ENCODE measurements around the gene SLC35G6. TPM values are rescaled to one million over a fixed set of nuclear protein-coding genes. Genes with fewer than 3 reads are reported as not detected.

SLC35G6 gene
- total RNA-seq, 1 experiment from 2014 or later: 0.26 TPM

DNA sequence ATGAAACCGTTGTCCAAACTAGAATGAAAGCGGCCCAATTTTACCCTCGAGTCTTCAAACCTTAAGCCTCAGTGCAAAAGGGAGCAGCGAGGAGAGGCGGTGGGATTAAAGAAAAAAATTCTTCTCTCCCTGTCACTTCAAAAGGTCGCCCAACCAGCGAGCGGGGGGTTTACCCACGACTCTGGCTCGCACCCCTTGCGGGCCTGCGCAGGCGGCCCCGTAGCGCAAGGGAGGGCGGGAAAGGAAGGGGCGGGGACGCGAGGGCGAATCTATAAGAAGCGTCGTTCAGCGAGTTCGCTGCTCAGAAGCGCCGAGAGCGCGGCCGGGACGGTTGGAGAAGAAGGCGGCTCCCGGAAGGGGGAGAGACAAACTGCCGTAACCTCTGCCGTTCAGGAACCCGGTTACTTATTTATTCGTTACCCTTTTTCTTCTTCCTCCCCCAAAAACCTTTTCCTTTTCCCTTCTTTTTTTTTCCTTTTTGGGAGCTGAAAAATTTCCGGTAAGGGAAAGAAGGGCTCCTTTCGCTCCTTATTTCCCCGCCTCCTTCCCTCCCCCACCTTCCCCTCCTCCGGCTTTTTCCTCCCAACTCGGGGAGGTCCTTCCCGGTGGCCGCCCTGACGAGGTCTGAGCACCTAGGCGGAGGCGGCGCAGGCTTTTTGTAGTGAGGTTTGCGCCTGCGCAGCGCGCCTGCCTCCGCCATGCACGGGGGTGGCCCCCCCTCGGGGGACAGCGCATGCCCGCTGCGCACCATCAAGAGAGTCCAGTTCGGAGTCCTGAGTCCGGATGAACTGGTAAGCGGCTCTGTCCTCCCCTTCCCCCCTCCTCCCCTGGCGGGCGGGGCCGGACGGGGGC is 3.0 kb downstream of the SLC35G6 start, which contains the start of gene POLR2A (continued):
- TF ChIP-seq OVOL2 (CRISPR knock-in tag; IDR thresholded peaks at IDR 0.05; ENCODE audit: borderline replicate concordance) (peak; percentile 97), SMAD3 (CRISPR knock-in tag; IDR thresholded peaks at IDR 0.05; ENCODE audit: borderline replicate concordance) (peak; percentile 62; the same call in 1 of the 2 replicates), RELA (CRISPR knock-in tag; IDR thresholded peaks at IDR 0.05; ENCODE audit: borderline replicate concordance) (no peak), CREM (CRISPR knock-in tag; IDR thresholded peaks at IDR 0.05) (0 out of 2 replicates have a peak, but pooled peaks have one; percentile 40), GABPB1 (CRISPR knock-in tag; IDR thresholded peaks at IDR 0.05) (peak; percentile 51; the same call in 1 of the 2 replicates), MXD4 (CRISPR knock-in tag; IDR thresholded peaks at IDR 0.05; ENCODE audit: borderline replicate concordance) (no peak), NFATC4 (CRISPR knock-in tag; IDR thresholded peaks at IDR 0.05) (no peak)
- TF ChIP-seq, protein P1, sequence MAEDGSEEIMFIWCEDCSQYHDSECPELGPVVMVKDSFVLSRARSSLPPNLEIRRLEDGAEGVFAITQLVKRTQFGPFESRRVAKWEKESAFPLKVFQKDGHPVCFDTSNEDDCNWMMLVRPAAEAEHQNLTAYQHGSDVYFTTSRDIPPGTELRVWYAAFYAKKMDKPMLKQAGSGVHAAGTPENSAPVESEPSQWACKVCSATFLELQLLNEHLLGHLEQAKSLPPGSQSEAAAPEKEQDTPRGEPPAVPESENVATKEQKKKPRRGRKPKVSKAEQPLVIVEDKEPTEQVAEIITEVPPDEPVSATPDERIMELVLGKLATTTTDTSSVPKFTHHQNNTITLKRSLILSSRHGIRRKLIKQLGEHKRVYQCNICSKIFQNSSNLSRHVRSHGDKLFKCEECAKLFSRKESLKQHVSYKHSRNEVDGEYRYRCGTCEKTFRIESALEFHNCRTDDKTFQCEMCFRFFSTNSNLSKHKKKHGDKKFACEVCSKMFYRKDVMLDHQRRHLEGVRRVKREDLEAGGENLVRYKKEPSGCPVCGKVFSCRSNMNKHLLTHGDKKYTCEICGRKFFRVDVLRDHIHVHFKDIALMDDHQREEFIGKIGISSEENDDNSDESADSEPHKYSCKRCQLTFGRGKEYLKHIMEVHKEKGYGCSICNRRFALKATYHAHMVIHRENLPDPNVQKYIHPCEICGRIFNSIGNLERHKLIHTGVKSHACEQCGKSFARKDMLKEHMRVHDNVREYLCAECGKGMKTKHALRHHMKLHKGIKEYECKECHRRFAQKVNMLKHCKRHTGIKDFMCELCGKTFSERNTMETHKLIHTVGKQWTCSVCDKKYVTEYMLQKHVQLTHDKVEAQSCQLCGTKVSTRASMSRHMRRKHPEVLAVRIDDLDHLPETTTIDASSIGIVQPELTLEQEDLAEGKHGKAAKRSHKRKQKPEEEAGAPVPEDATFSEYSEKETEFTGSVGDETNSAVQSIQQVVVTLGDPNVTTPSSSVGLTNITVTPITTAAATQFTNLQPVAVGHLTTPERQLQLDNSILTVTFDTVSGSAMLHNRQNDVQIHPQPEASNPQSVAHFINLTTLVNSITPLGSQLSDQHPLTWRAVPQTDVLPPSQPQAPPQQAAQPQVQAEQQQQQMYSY (CRISPR knock-in tag; IDR thresholded peaks at IDR 0.05): peak; percentile 93
- TF ChIP-seq, protein P2, sequence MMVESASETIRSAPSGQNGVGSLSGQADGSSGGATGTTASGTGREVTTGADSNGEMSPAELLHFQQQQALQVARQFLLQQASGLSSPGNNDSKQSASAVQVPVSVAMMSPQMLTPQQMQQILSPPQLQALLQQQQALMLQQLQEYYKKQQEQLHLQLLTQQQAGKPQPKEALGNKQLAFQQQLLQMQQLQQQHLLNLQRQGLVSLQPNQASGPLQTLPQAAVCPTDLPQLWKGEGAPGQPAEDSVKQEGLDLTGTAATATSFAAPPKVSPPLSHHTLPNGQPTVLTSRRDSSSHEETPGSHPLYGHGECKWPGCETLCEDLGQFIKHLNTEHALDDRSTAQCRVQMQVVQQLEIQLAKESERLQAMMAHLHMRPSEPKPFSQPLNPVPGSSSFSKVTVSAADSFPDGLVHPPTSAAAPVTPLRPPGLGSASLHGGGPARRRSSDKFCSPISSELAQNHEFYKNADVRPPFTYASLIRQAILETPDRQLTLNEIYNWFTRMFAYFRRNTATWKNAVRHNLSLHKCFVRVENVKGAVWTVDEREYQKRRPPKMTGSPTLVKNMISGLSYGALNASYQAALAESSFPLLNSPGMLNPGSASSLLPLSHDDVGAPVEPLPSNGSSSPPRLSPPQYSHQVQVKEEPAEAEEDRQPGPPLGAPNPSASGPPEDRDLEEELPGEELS (CRISPR knock-in tag; IDR thresholded peaks at IDR 0.05): peak; percentile 10; the same call in 1 of the 2 replicates
- TF ChIP-seq, protein P3, sequence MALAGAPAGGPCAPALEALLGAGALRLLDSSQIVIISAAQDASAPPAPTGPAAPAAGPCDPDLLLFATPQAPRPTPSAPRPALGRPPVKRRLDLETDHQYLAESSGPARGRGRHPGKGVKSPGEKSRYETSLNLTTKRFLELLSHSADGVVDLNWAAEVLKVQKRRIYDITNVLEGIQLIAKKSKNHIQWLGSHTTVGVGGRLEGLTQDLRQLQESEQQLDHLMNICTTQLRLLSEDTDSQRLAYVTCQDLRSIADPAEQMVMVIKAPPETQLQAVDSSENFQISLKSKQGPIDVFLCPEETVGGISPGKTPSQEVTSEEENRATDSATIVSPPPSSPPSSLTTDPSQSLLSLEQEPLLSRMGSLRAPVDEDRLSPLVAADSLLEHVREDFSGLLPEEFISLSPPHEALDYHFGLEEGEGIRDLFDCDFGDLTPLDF (CRISPR knock-in tag; IDR thresholded peaks at IDR 0.05): no peak
- TF ChIP-seq, protein P4, sequence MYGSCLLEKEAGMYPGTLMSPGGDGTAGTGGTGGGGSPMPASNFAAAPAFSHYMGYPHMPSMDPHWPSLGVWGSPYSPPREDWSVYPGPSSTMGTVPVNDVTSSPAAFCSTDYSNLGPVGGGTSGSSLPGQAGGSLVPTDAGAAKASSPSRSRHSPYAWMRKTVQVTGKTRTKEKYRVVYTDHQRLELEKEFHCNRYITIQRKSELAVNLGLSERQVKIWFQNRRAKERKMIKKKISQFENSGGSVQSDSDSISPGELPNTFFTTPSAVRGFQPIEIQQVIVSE (CRISPR knock-in tag; IDR thresholded peaks at IDR 0.05; ENCODE audit: borderline replicate concordance): 0 out of 2 replicates have a peak, but pooled peaks have one; percentile 65
- TF ChIP-seq, protein P5, sequence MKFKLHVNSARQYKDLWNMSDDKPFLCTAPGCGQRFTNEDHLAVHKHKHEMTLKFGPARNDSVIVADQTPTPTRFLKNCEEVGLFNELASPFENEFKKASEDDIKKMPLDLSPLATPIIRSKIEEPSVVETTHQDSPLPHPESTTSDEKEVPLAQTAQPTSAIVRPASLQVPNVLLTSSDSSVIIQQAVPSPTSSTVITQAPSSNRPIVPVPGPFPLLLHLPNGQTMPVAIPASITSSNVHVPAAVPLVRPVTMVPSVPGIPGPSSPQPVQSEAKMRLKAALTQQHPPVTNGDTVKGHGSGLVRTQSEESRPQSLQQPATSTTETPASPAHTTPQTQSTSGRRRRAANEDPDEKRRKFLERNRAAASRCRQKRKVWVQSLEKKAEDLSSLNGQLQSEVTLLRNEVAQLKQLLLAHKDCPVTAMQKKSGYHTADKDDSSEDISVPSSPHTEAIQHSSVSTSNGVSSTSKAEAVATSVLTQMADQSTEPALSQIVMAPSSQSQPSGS (CRISPR knock-in tag; IDR thresholded peaks at IDR 0.05; ENCODE audit: borderline replicate concordance, low read depth): no peak
- TF ChIP-seq, protein P6, sequence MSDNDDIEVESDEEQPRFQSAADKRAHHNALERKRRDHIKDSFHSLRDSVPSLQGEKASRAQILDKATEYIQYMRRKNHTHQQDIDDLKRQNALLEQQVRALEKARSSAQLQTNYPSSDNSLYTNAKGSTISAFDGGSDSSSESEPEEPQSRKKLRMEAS (CRISPR knock-in tag; IDR thresholded peaks at IDR 0.05): peak; percentile 71
- TF ChIP-seq, protein P7, sequence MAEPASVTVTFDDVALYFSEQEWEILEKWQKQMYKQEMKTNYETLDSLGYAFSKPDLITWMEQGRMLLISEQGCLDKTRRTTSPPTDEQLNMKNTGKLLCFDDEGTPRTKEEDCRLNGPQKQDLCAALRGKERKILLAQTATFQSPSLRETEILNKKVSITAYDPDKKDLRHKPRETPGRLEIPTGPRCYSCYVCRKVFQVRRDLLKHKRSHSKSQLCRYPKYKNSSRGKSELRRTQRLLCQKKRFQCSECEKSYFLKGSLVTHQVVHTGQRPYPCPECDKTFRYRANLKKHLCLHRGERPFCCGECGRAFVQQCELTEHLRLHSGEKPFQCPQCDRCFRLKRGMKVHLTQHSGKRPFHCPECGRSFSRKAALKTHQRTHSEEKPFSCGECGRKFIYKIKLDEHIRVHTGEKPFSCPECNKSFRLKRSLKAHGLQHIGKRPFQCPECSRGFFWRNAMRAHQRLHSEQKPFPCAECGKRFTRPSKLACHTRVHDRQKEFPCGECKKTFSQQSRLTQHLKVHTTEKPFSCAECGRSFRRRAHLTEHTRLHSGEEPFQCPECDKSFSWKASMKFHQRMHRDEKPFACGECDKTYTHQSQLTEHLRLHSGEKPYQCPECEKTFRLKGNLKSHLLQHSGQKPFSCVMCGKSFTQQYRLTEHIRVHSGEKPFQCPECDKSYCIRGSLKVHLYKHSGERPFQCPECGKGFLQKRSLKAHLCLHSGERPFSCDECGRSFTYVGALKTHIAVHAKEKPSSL (CRISPR knock-in tag; conservative IDR thresholded peaks at IDR 0.05): 0 out of 2 replicates have a peak, but pooled peaks have one; percentile 83
- TF ChIP-seq, protein P8, sequence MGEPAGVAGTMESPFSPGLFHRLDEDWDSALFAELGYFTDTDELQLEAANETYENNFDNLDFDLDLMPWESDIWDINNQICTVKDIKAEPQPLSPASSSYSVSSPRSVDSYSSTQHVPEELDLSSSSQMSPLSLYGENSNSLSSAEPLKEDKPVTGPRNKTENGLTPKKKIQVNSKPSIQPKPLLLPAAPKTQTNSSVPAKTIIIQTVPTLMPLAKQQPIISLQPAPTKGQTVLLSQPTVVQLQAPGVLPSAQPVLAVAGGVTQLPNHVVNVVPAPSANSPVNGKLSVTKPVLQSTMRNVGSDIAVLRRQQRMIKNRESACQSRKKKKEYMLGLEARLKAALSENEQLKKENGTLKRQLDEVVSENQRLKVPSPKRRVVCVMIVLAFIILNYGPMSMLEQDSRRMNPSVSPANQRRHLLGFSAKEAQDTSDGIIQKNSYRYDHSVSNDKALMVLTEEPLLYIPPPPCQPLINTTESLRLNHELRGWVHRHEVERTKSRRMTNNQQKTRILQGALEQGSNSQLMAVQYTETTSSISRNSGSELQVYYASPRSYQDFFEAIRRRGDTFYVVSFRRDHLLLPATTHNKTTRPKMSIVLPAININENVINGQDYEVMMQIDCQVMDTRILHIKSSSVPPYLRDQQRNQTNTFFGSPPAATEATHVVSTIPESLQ (CRISPR knock-in tag; IDR thresholded peaks at IDR 0.05): no peak
- TF ChIP-seq, protein P9, sequence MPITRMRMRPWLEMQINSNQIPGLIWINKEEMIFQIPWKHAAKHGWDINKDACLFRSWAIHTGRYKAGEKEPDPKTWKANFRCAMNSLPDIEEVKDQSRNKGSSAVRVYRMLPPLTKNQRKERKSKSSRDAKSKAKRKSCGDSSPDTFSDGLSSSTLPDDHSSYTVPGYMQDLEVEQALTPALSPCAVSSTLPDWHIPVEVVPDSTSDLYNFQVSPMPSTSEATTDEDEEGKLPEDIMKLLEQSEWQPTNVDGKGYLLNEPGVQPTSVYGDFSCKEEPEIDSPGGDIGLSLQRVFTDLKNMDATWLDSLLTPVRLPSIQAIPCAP (CRISPR knock-in tag; IDR thresholded peaks at IDR 0.05): no peak
- TF ChIP-seq, protein P10, sequence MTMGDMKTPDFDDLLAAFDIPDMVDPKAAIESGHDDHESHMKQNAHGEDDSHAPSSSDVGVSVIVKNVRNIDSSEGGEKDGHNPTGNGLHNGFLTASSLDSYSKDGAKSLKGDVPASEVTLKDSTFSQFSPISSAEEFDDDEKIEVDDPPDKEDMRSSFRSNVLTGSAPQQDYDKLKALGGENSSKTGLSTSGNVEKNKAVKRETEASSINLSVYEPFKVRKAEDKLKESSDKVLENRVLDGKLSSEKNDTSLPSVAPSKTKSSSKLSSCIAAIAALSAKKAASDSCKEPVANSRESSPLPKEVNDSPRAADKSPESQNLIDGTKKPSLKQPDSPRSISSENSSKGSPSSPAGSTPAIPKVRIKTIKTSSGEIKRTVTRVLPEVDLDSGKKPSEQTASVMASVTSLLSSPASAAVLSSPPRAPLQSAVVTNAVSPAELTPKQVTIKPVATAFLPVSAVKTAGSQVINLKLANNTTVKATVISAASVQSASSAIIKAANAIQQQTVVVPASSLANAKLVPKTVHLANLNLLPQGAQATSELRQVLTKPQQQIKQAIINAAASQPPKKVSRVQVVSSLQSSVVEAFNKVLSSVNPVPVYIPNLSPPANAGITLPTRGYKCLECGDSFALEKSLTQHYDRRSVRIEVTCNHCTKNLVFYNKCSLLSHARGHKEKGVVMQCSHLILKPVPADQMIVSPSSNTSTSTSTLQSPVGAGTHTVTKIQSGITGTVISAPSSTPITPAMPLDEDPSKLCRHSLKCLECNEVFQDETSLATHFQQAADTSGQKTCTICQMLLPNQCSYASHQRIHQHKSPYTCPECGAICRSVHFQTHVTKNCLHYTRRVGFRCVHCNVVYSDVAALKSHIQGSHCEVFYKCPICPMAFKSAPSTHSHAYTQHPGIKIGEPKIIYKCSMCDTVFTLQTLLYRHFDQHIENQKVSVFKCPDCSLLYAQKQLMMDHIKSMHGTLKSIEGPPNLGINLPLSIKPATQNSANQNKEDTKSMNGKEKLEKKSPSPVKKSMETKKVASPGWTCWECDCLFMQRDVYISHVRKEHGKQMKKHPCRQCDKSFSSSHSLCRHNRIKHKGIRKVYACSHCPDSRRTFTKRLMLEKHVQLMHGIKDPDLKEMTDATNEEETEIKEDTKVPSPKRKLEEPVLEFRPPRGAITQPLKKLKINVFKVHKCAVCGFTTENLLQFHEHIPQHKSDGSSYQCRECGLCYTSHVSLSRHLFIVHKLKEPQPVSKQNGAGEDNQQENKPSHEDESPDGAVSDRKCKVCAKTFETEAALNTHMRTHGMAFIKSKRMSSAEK (CRISPR knock-in tag; IDR thresholded peaks at IDR 0.05; ENCODE audit: borderline replicate concordance): 0 out of 2 replicates have a peak, but pooled peaks have one; percentile 69

All from WTC11 (cell line).